OCI-LY7 (cell line): ENCODE measurements around the gene MBIP.

ENCODE experiments used
- EZH2phosphoT487 ChIP-seq: fragments of 200-600 bp; sonication (generic); IDR thresholded peaks from 2 replicates; pipeline ENCODE4 v1.6.1; 2018; ENCODE audit warnings: low read depth, borderline replicate concordance, mild to moderate bottlenecking, mixed run types, antibody characterized with exemption, low read length, moderate library complexity, mixed read lengths
- TF ChIP-seq, protein P1 (sequence below): fragments of 200-600 bp; sonication (generic); conservative IDR thresholded peaks from 2 replicates; pipeline ENCODE4 v1.5.1; 2014; ENCODE audit warnings: mild to moderate bottlenecking, antibody characterized with exemption, low read length, moderate library complexity, mixed read lengths

DNA sequence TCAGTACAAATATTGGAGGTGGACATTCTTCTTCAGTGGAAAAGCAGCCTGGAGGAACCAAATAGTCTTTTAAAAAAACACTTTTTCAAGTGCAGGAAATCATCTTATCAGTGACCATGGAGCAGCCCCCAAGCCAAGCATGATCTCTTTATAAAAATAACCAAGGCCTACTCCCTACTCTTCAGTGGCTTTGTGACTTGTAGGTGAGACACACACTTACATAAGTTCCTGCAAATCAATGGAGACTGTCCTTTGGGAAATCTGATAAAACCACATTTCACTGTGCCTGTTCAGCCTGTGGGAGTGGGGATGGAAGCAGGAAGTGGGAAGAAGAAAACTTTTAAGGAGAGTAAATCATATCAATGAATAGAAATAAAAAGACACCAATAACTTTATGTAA is 56.3 kb downstream of the MBIP start:
- TF ChIP-seq, protein P1, sequence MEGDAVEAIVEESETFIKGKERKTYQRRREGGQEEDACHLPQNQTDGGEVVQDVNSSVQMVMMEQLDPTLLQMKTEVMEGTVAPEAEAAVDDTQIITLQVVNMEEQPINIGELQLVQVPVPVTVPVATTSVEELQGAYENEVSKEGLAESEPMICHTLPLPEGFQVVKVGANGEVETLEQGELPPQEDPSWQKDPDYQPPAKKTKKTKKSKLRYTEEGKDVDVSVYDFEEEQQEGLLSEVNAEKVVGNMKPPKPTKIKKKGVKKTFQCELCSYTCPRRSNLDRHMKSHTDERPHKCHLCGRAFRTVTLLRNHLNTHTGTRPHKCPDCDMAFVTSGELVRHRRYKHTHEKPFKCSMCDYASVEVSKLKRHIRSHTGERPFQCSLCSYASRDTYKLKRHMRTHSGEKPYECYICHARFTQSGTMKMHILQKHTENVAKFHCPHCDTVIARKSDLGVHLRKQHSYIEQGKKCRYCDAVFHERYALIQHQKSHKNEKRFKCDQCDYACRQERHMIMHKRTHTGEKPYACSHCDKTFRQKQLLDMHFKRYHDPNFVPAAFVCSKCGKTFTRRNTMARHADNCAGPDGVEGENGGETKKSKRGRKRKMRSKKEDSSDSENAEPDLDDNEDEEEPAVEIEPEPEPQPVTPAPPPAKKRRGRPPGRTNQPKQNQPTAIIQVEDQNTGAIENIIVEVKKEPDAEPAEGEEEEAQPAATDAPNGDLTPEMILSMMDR = no peak
- no peak for TF ChIP-seq EZH2phosphoT487
